ENCODE results near the gene EGFL6.

DNA sequence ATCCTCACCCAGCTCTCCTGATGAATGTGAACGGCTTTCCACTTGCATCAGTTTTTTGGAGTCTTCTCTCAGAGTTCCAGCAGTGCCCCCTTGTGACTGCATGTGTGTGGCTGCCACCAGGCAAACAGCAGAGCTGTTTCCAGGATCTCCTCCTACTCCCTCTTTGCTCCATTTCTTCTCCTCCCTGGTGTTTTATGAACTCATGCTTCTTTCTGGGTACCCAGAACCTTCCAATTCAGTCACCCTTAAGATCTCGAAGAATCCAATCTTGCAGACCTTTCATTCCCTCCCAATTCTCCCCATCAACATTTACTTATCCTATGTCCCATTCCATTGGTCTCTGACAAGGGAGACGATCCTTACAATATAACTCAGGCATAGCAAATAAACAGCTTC lies 76.8 kb downstream of the EGFL6 start:
- TF ChIP-seq, protein P1, sequence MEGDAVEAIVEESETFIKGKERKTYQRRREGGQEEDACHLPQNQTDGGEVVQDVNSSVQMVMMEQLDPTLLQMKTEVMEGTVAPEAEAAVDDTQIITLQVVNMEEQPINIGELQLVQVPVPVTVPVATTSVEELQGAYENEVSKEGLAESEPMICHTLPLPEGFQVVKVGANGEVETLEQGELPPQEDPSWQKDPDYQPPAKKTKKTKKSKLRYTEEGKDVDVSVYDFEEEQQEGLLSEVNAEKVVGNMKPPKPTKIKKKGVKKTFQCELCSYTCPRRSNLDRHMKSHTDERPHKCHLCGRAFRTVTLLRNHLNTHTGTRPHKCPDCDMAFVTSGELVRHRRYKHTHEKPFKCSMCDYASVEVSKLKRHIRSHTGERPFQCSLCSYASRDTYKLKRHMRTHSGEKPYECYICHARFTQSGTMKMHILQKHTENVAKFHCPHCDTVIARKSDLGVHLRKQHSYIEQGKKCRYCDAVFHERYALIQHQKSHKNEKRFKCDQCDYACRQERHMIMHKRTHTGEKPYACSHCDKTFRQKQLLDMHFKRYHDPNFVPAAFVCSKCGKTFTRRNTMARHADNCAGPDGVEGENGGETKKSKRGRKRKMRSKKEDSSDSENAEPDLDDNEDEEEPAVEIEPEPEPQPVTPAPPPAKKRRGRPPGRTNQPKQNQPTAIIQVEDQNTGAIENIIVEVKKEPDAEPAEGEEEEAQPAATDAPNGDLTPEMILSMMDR (IDR thresholded peaks at IDR 0.05) = peak; percentile 24 to 46 (median 36)
- TF ChIP-seq EP300 (IDR thresholded peaks at IDR 0.05) (no peak), POLR2A (IDR thresholded peaks at IDR 0.05) (no peak)

Measured in upper lobe of left lung (tissue), 4 donors.